MM.1S (cell line): ENCODE measurements around the gene NEURL1.

Source experiments
- DNase-seq: peaks from one replicate; pipeline ENCODE4 v3.0.0-alpha.2; 2015
- H2AFZ ChIP-seq: fragments of 300-600 bp; sonication (generic); 2 replicates; pipeline ENCODE4 v1.6.0; 2016; ENCODE audit warnings: antibody characterized with exemption, low read length
- H3F3A ChIP-seq: fragments of 300-600 bp; sonication (generic); 2 replicates; pipeline ENCODE4 v1.6.1; 2016; ENCODE audit warnings: mild to moderate bottlenecking, antibody characterized with exemption, low read length, moderate library complexity, mixed read lengths; ENCODE audit not compliant: insufficient read depth
- H3K27ac ChIP-seq: fragments of 300-600 bp; sonication (generic); 2 replicates; pipeline ENCODE4 v1.5.1; 2016; ENCODE audit warnings: mild to moderate bottlenecking, low read length
- H3K27me3 ChIP-seq: fragments of 300-600 bp; sonication (generic); replicated peaks from 2 replicates; pipeline ENCODE4 v1.6.0; 2016; ENCODE audit warnings: low read length; ENCODE audit not compliant: insufficient read depth
- H3K36me3 ChIP-seq: fragments of 300-600 bp; sonication (generic); replicated peaks from 2 replicates; pipeline ENCODE4 v1.6.1; 2016; ENCODE audit warnings: mild to moderate bottlenecking, low read length, mixed read lengths; ENCODE audit not compliant: insufficient read depth
- H3K4me1 ChIP-seq: fragments of 300-600 bp; sonication (generic); 2 replicates; pipeline ENCODE4 v1.6.1; 2016; ENCODE audit warnings: low read length, mixed read lengths
- H3K4me2 ChIP-seq: fragments of 300-600 bp; sonication (generic); 2 replicates; pipeline ENCODE4 v1.6.0; 2016; ENCODE audit warnings: low read depth, low read length
- H3K4me3 ChIP-seq: fragments of 300-600 bp; sonication (generic); 2 replicates; pipeline ENCODE4 v1.5.1; 2016; ENCODE audit warnings: low read length, mixed read lengths
- H3K79me2 ChIP-seq: fragments of 300-600 bp; sonication (generic); 2 replicates; pipeline ENCODE4 v1.6.1; 2016; ENCODE audit warnings: mixed run types, low read length, mixed read lengths
- H3K9ac ChIP-seq: fragments of 300-600 bp; sonication (generic); 2 replicates; pipeline ENCODE4 v1.6.1; 2016; ENCODE audit warnings: low read length, mixed read lengths
- H3K9me2 ChIP-seq: fragments of 300-600 bp; sonication (generic); replicated peaks from 2 replicates; pipeline ENCODE4 v1.6.1; 2016; ENCODE audit warnings: mild to moderate bottlenecking, low read length, mixed read lengths; ENCODE audit not compliant: insufficient read depth
- H3K9me3 ChIP-seq: fragments of 300-600 bp; sonication (generic); replicated peaks from 2 replicates; pipeline ENCODE4 v1.6.1; 2016; ENCODE audit warnings: mild to moderate bottlenecking, low read length, mixed read lengths; ENCODE audit not compliant: insufficient read depth
- H4K20me1 ChIP-seq: fragments of 300-600 bp; sonication (generic); 2 replicates; pipeline ENCODE4 v1.6.1; 2016; ENCODE audit warnings: mild to moderate bottlenecking, low read length, moderate library complexity, mixed read lengths; ENCODE audit not compliant: insufficient read depth
- CTCF ChIP-seq: fragments of 300-600 bp; sonication (generic); IDR thresholded peaks from 2 replicates; pipeline ENCODE4 v1.5.1; 2016; ENCODE audit warnings: antibody characterized with exemption, low read length, mixed read lengths
- EZH2 ChIP-seq: fragments of 300-600 bp; sonication (generic); optimal IDR thresholded peaks from 2 replicates; pipeline ENCODE3; 2017; ENCODE audit warnings: low read depth, mild to moderate bottlenecking, antibody characterized with exemption, low read length, mixed read lengths
- EZH2phosphoT487 ChIP-seq: fragments of 300-600 bp; sonication (generic); IDR thresholded peaks from 2 replicates; pipeline ENCODE4 v1.6.1; 2018; ENCODE audit warnings: antibody characterized with exemption, low read length

Gene NEURL1

GRCh38 chr10:103555712-103556111 lies 62.2 kb downstream of the NEURL1 start:
- no peaks in the 10 kb centered on the region for H3K79me2 ChIP-seq
- no peaks in the 10 kb centered on the region for H3K36me3 ChIP-seq
- H3K27me3 ChIP-seq = no peaks in the 10 kb centered on the region
- H3K4me2 ChIP-seq = peak overlapping the region; percentile 84
- no peaks in the 10 kb centered on the region for H3F3A ChIP-seq
- no peaks in the 10 kb centered on the region for H3K9me3 ChIP-seq
- H2AFZ ChIP-seq = no peak overlapping the region
- no peak for TF ChIP-seq EZH2phosphoT487
- TF ChIP-seq EZH2 = no peak
- no peak for TF ChIP-seq CTCF
- no peaks in the 10 kb centered on the region for H4K20me1 ChIP-seq
- DNase-seq = no peak
- no peaks in the 10 kb centered on the region for H3K9me2 ChIP-seq
- H3K27ac ChIP-seq = no peak overlapping the region
- no peak overlapping the region; the same call in 1 of the 2 replicates for H3K9ac ChIP-seq
- peak overlapping the region; percentile 53 for H3K4me3 ChIP-seq
- 0 out of 2 replicates have a peak, but pooled peaks cover 3% of the 10 kb centered on the region for H3K4me1 ChIP-seq

- Histone ChIP-seq H3K4me3 (no peak overlapping the region), H2AFZ (no peak overlapping the region), H3K27me3 (no peaks in the 10 kb centered on the region), H3K36me3 (no peaks in the 10 kb centered on the region), H3K9ac (no peak overlapping the region), H3F3A (no peaks in the 10 kb centered on the region), H3K4me1 (0 out of 2 replicates have a peak, but pooled peaks cover 3% of the 10 kb centered on the region), H4K20me1 (no peaks in the 10 kb centered on the region), H3K4me2 (no peak overlapping the region), H3K79me2 (no peaks in the 10 kb centered on the region), H3K9me2 (no peaks in the 10 kb centered on the region), H3K9me3 (no peaks in the 10 kb centered on the region), H3K27ac (no peak overlapping the region)
- TF ChIP-seq EZH2 = no peak
- TF ChIP-seq CTCF = no peak
- no peak for TF ChIP-seq EZH2phosphoT487
- no peak for DNase-seq
These were observed 63.0 kb downstream of the NEURL1 start for GRCh38 chr10:103556383-103557007.

GRCh38 chr10:103557455-103557854 lies 64.0 kb downstream of the NEURL1 start:
- Histone ChIP-seq H3K36me3 (no peaks in the 10 kb centered on the region), H3K27me3 (no peaks in the 10 kb centered on the region), H3K27ac (no peak overlapping the region), H3K9ac (no peak overlapping the region), H3K4me1 (0 out of 2 replicates have a peak, but pooled peaks cover 3% of the 10 kb centered on the region), H3F3A (no peaks in the 10 kb centered on the region), H3K79me2 (no peaks in the 10 kb centered on the region), H2AFZ (no peak overlapping the region), H3K4me3 (no peak overlapping the region), H3K9me3 (no peaks in the 10 kb centered on the region), H3K9me2 (no peaks in the 10 kb centered on the region), H3K4me2 (no peak overlapping the region), H4K20me1 (no peaks in the 10 kb centered on the region)
- DNase-seq = no peak
- TF ChIP-seq EZH2phosphoT487 = no peak
- no peak for TF ChIP-seq EZH2

GRCh38 chr10:103558911-103559310 lies 65.4 kb downstream of the NEURL1 start:
- Histone ChIP-seq H3K9me3 (no peaks in the 10 kb centered on the region), H4K20me1 (no peaks in the 10 kb centered on the region), H3K4me2 (no peak overlapping the region), H3K4me1 (0 out of 2 replicates have a peak, but pooled peaks cover 3% of the 10 kb centered on the region), H3K4me3 (no peak overlapping the region), H3K27ac (no peak overlapping the region), H2AFZ (no peak overlapping the region), H3K79me2 (no peaks in the 10 kb centered on the region), H3K27me3 (no peaks in the 10 kb centered on the region), H3K36me3 (no peaks in the 10 kb centered on the region), H3K9ac (no peak overlapping the region), H3K9me2 (no peaks in the 10 kb centered on the region), H3F3A (no peaks in the 10 kb centered on the region)
- TF ChIP-seq EZH2 (no peak), CTCF (no peak), EZH2phosphoT487 (no peak)
- DNase-seq = no peak
